G401 (cell line): ENCODE measurements around the gene RTEL1. TPM values are rescaled to one million over a fixed set of nuclear protein-coding genes. Genes with fewer than 3 reads are reported as not detected.
"Not testable (repeated sequence)": the region's sequence is repeated elsewhere in the genome, so short reads cannot be mapped to it uniquely, and the experiment has no call there.

Source experiments
- DNase-seq: peaks from one replicate; pipeline ENCODE4 v3.0.0-alpha.2; 2015; ENCODE audit warnings: low spot score
- in situ Hi-C: cut with HindIII; loops from 2 replicates; pipeline ENCODE4 v1.10.0; 2016; ENCODE audit warnings: low sequenced_read_pairs, mixed read lengths
- total RNA-seq: library from RNA; depleted of rRNA; stranded (reverse); fragments of >200 nt; shearing (Covaris generic); gene quantifications from 2 replicates; pipeline ENCODE4 v1.2.3, GENCODE V29; 2014

The RTEL1 gene
- total RNA-seq, 1 experiment from 2014 or later = 18.7 TPM

GRCh38 chr20:63703976-63704748 lies 46.0 kb downstream of the RTEL1 start:
- in situ Hi-C loops = no loop called here
- DNase-seq = no peak

GRCh38 chr20:63704749-63705117 lies 46.6 kb downstream of the RTEL1 start:
- no peak for DNase-seq
- in situ Hi-C loops = no loop called here

GRCh38 chr20:63705232-63706026 lies 47.3 kb downstream of the RTEL1 start:
- DNase-seq = no peak
- in situ Hi-C loops = no loop called here

- in situ Hi-C loops = no loop called here
- DNase-seq = no peak
These were observed 48.0 kb downstream of the RTEL1 start for GRCh38 chr20:63706027-63706695.

- in situ Hi-C loops = no loop called here
- DNase-seq = peak; percentile 27
These were observed 48.9 kb downstream of the RTEL1 start for GRCh38 chr20:63706852-63707557.

GRCh38 chr20:63707558-63708300 lies 49.6 kb downstream of the RTEL1 start, which contains the start of the genes ARFRP1 and ZGPAT:
ARFRP1 (minus strand) TSS chr20:63707976; CDS start chr20:63707091, 885 bp downstream.
ZGPAT (plus strand) TSS chr20:63708039; CDS start chr20:63708581, 542 bp downstream.
- peak; percentile 82 for DNase-seq
- in situ Hi-C loops = no loop called here

GRCh38 chr20:63708301-63709148 lies 50.4 kb downstream of the RTEL1 start:
- peak; percentile 30 for DNase-seq
- in situ Hi-C loops = no loop called here

- in situ Hi-C loops = no loop called here
- no peak for DNase-seq
These were observed 51.0 kb downstream of the RTEL1 start for GRCh38 chr20:63709149-63709527.

GRCh38 chr20:63711085-63711645 lies 53.1 kb downstream of the RTEL1 start:
- in situ Hi-C loops = no loop called here
- DNase-seq = no peak

- in situ Hi-C loops = no loop called here
- no peak for DNase-seq
These were observed 54.1 kb downstream of the RTEL1 start for GRCh38 chr20:63712191-63712590.

GRCh38 chr20:63714858-63715257 lies 56.7 kb downstream of the RTEL1 start:
- in situ Hi-C loops = no loop called here
- no peak for DNase-seq

GRCh38 chr20:63718996-63719395 lies 60.9 kb downstream of the RTEL1 start:
- DNase-seq = no peak
- in situ Hi-C loops = no loop called here

- DNase-seq = not testable (repeated sequence)
- in situ Hi-C loops = loop anchor here (10.0 kb wide), 1 partner anchor 62 kb away; no protein-coding TSS in a partner anchor
These were observed 65.0 kb downstream of the RTEL1 start for GRCh38 chr20:63722967-63723622.

- in situ Hi-C loops, DNase-seq: not testable (repeated sequence)
These were observed 72.1 kb downstream of the RTEL1 start for GRCh38 chr20:63730189-63730733.

GRCh38 chr20:63731410-63731809 lies 73.3 kb downstream of the RTEL1 start:
- in situ Hi-C loops = no loop called here
- DNase-seq = no peak
